GM12878 (cell line): ENCODE data around the gene FBRSL1.

ENCODE experiments used
- CTCF ChIP-seq, 3 experiments: IDR thresholded peaks in 2 of 3; conservative IDR thresholded peaks in 1 of 3; 2 replicates each; pipeline ENCODE4 v1.5.1; 2011; ENCODE audit warnings: low read depth in 3 of 3, low read length in 3 of 3, mild to moderate bottlenecking in 3 of 3, control low read depth in 2 of 3, moderate library complexity in 2 of 3, inconsistent platforms in 1 of 3, mixed read lengths in 1 of 3; ENCODE audit not compliant: control insufficient read depth in 2 of 3, insufficient read depth in 1 of 3; ENCODE audit errors: extremely low read depth in 1 of 3
- NBN ChIP-seq: fragments of 450-650 bp; IDR thresholded peaks from 2 replicates; pipeline ENCODE4 v1.6.1; 2016

GRCh38 chr12:132445884-132446632, 43.9 kb upstream of the FBRSL1 start:
- no peak for TF ChIP-seq NBN
- no peak for TF ChIP-seq CTCF (IDR thresholded peaks at IDR 0.05 in 2 of 3, conservative IDR thresholded peaks at IDR 0.05 in 1 of 3; ENCODE audit: control insufficient read depth in 2 of 3, extremely low read depth in 1 of 3, insufficient read depth in 1 of 3, low read depth in 3 of 3, low read length in 3 of 3)
